Activated B cell treated with CpG ODN at 0.5 μM for 24 hours (primary cell): ENCODE data around the gene DNAJC5G. TPM values are rescaled to one million over a fixed set of nuclear protein-coding genes. Genes with fewer than 3 reads are reported as not detected.
A peak's percentile ranks its signal among the peaks of the same experiment; 100 is the strongest.

Source experiments
- ATAC-seq: fragments of 200-7000 bp; cut with Tn5 transposase; one replicate; pipeline ENCODE4 v1.10.0; 2021; ENCODE audit warnings: low read depth, mild to moderate bottlenecking, moderate library complexity
- CTCF ChIA-PET: fragments of 350-600 bp; sonication (Branson Sonifier 250); formaldehyde crosslinking; loops from one replicate; lab custom pipeline; 2021; ENCODE audit warnings: antibody characterized with exemption; lab: Charles Lee
- POLR2A ChIA-PET: fragments of 350-600 bp; sonication (Branson Sonifier 250); formaldehyde crosslinking; loops from one replicate; lab custom pipeline; 2021; ENCODE audit warnings: antibody characterized with exemption; lab: Charles Lee
- DNase-seq: peaks from one replicate; pipeline ENCODE4 v3.0.0; 2022
- H3K27ac Mint-ChIP-seq: one replicate; pipeline ENCODE4 v1.8.0; 2020; ENCODE audit warnings: mixed read lengths
- H3K27me3 Mint-ChIP-seq: one replicate; pipeline ENCODE4 v1.8.0; 2021; ENCODE audit warnings: mixed read lengths
- H3K36me3 Mint-ChIP-seq: one replicate; pipeline ENCODE4 v1.8.0; 2021; ENCODE audit warnings: low read depth, mixed read lengths
- H3K4me1 Mint-ChIP-seq: one replicate; pipeline ENCODE4 v1.8.0; 2021; ENCODE audit warnings: mixed read lengths
- H3K4me3 Mint-ChIP-seq: one replicate; pipeline ENCODE4 v1.8.0; 2020; ENCODE audit warnings: mild to moderate bottlenecking, mixed read lengths
- H3K9me3 Mint-ChIP-seq: one replicate; pipeline ENCODE4 v1.8.0; 2020; ENCODE audit warnings: mixed read lengths
- CTCF ChIP-seq: fragments of 200-600 bp; IDR thresholded peaks from one replicate; pipeline ENCODE4 v1.8.0; 2022; ENCODE audit warnings: antibody characterized with exemption, mild to moderate bottlenecking
- intact Hi-C: fragments of 100-400 bp; cut with micrococcal nuclease; formaldehyde crosslinking; loops from one replicate; pipeline ENCODE4 v1.15.1; 2024
- total RNA-seq: library from RNA; stranded (reverse); gene quantifications from 2 replicates; pipeline ENCODE4 v1.2.3, GENCODE V29; 2022

The DNAJC5G gene
- total RNA-seq, 1 donor from 2014 or later = not detected

GRCh38 chr2:27322301-27322765 is 47.1 kb downstream of the DNAJC5G start:
- Mint-ChIP-seq H3K9me3 (no peaks in the 10 kb centered on the region), H3K4me1 (peaks cover 25% of the 10 kb centered on the region), H3K27ac (peak overlapping the region; percentile 96), H3K4me3 (peak overlapping the region; percentile 99), H3K36me3 (peaks cover 31% of the 10 kb centered on the region), H3K27me3 (no peaks in the 10 kb centered on the region)
- CTCF ChIA-PET = interaction anchor here (1.3 kb wide), 1 partner anchor 19 kb away, joined by 7 read pairs; no protein-coding TSS in a partner anchor
- POLR2A ChIA-PET = interaction anchor here (0.7 to 2.7 kb wide), 11 partner anchors 14 to 306 kb away, joined by 3 to 26 read pairs (median 5); partner anchors contain the start of genes CCDC121, EIF2B4, GPN1 and GTF3C2
- DNase-seq (no peak), ATAC-seq (peak; percentile 41)
- no peak for TF ChIP-seq CTCF
- intact Hi-C loops = loop anchor here (2.0 kb wide), 4 partner anchors 20 to 306 kb away; partner anchors contain the start of genes CCDC121, GPN1, NRBP1 and ZNF513

GRCh38 chr2:27322766-27323595 is 47.7 kb downstream of the DNAJC5G start, which contains the start of gene MPV17:
TSS of gene MPV17 (minus strand) at chr2:27323097. CDS start at chr2:27322517, 580 bp downstream.
- POLR2A ChIA-PET = interaction anchor here (0.7 to 2.7 kb wide), 13 partner anchors 13 to 305 kb away, joined by 3 to 26 read pairs (median 4); partner anchors contain the start of genes ATRAID, CCDC121, EIF2B4 and GPN1
- peak within 1 kb of the TSS; percentile 96 for H3K27ac Mint-ChIP-seq

GRCh38 chr2:27323596-27324285 is 48.5 kb downstream of the DNAJC5G start:
- TF ChIP-seq CTCF = no peak
- Mint-ChIP-seq H3K4me1 (peaks cover 25% of the 10 kb centered on the region), H3K27me3 (no peaks in the 10 kb centered on the region), H3K36me3 (peaks cover 40% of the 10 kb centered on the region), H3K9me3 (no peaks in the 10 kb centered on the region), H3K4me3 (peak overlapping the region; percentile 99), H3K27ac (peak overlapping the region; percentile 96)
- intact Hi-C loops = loop anchor here (1.0 to 2.0 kb wide), 10 partner anchors 21 to 305 kb away; partner anchors contain the start of genes ATRAID, CCDC121, EIF2B4 and GPN1
- ChIA-PET CTCF (no interaction called here), POLR2A (interaction anchor here (1.0 to 2.7 kb wide), 8 partner anchors 33 to 305 kb away, joined by 3 to 26 read pairs (median 8); partner anchors contain the start of genes ATRAID, CCDC121, EIF2B4 and GPN1)
- DNase-seq (no peak), ATAC-seq (no peak)

More at GRCh38 chr2:27322766-27323595, 47.7 kb downstream of the DNAJC5G start, which contains the start of gene MPV17:
- H3K36me3 Mint-ChIP-seq = peaks cover 32% of the 10 kb centered on the region
- TF ChIP-seq CTCF = no peak
- no peaks in the 10 kb centered on the region for H3K9me3 Mint-ChIP-seq
- intact Hi-C loops = loop anchor here (1.0 to 2.0 kb wide), 10 partner anchors 20 to 306 kb away; partner anchors contain the start of genes ATRAID, CCDC121, EIF2B4 and GPN1
- ATAC-seq = peak; percentile 95
- H3K4me1 Mint-ChIP-seq = peaks cover 25% of the 10 kb centered on the region
- H3K4me3 Mint-ChIP-seq = peak within 1 kb of the TSS; percentile 99
- CTCF ChIA-PET = interaction anchor here (1.3 kb wide), 1 partner anchor 20 kb away, joined by 7 read pairs; no protein-coding TSS in a partner anchor
- H3K27me3 Mint-ChIP-seq = no peaks in the 10 kb centered on the region
- peak; percentile 79 for DNase-seq

DNA sequence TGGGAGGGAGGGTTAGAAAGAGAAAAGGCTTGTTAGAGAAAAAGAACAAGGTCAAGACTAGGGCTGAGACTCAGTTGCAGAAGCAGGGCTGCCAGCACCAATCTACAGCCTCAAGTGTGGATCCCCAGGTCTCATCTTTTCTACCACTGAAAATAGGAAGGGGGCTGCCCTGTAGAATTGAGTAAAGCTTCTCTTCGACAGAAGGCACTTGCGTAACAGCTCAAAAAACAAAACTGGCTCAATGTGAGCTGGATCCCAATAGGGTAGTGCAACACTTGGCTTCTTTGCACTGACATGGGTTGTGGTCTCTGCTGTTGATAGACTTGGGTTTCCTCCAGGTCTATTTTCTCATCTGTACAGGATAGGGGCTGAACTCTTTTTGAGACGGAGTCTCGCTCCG is 49.5 kb downstream of the DNAJC5G start:
- POLR2A ChIA-PET = interaction anchor here (1.4 to 1.5 kb wide), 2 partner anchors 32 to 113 kb away, joined by 3 to 7 read pairs; partner anchors contain the start of genes ATRAID, GTF3C2 and SLC5A6

More for the DNA sequence above, 49.5 kb downstream of the DNAJC5G start:
- Mint-ChIP-seq H3K4me1 (peaks cover 25% of the 10 kb centered on the region), H3K9me3 (no peaks in the 10 kb centered on the region), H3K27ac (no peak overlapping the region), H3K36me3 (peaks cover 49% of the 10 kb centered on the region), H3K4me3 (no peak overlapping the region), H3K27me3 (no peaks in the 10 kb centered on the region)
- TF ChIP-seq CTCF = no peak
- CTCF ChIA-PET = no interaction called here
- DNase-seq (no peak), ATAC-seq (no peak)
- intact Hi-C loops = no loop called here

Other genes starting within 250 kb of the DNAJC5G start
- gene TMEM214, start 242.5 kb upstream of the DNAJC5G start, total RNA-seq = 84.4 and 92.1 TPM in 2 replicates
- 14.9 and 15.2 TPM in 2 replicates for gene AGBL5, start 223.8 kb upstream of the DNAJC5G start, total RNA-seq
- gene OST4, start 203.8 kb upstream of the DNAJC5G start, total RNA-seq = 243 and 265 TPM in 2 replicates
- gene EMILIN1, start 196.8 kb upstream of the DNAJC5G start, total RNA-seq = 0.29 and 0.69 TPM in 2 replicates
- 2.2 and 2.6 TPM in 2 replicates for gene KHK, start 188.7 kb upstream of the DNAJC5G start, total RNA-seq
- gene CGREF1, start 156.3 kb upstream of the DNAJC5G start, total RNA-seq = 0.17 and 0.31 TPM in 2 replicates
- gene ABHD1, start 151.6 kb upstream of the DNAJC5G start, total RNA-seq = 0.20 and 1.1 TPM in 2 replicates
- gene PREB, start 140.8 kb upstream of the DNAJC5G start, total RNA-seq = 38.6 and 38.7 TPM in 2 replicates
- not detected in 2 replicates for gene PRR30, start 136.0 kb upstream of the DNAJC5G start, total RNA-seq
- gene TCF23, start 126.4 kb upstream of the DNAJC5G start, total RNA-seq = 0.07 TPM in 1 of 2 replicates, not detected in the other
- gene ATRAID, start 63.4 kb upstream of the DNAJC5G start, total RNA-seq = 73.9 and 77.2 TPM in 2 replicates
- gene SLC5A6, start 63.2 kb upstream of the DNAJC5G start, total RNA-seq = 53.2 and 69.9 TPM in 2 replicates
- gene CAD, start 58.1 kb upstream of the DNAJC5G start, total RNA-seq = 55.9 and 64.1 TPM in 2 replicates
- gene SLC30A3, start 12.4 kb upstream of the DNAJC5G start, total RNA-seq = 0.12 and 0.27 TPM in 2 replicates
- gene TRIM54, start 7.0 kb downstream of the DNAJC5G start, total RNA-seq = not detected in 2 replicates
- 1.0 and 1.2 TPM in 2 replicates for gene UCN, start 33.0 kb downstream of the DNAJC5G start, total RNA-seq
- 78.1 and 98.3 TPM in 2 replicates for gene MPV17, start 47.7 kb downstream of the DNAJC5G start, total RNA-seq
- 91.7 and 119 TPM in 2 replicates for gene GTF3C2, start 81.3 kb downstream of the DNAJC5G start, total RNA-seq
- 43.3 and 49.9 TPM in 2 replicates for gene EIF2B4, start 94.9 kb downstream of the DNAJC5G start, total RNA-seq
- 124 and 128 TPM in 2 replicates for gene SNX17, start 95.2 kb downstream of the DNAJC5G start, total RNA-seq
- gene ZNF513, start 105.3 kb downstream of the DNAJC5G start, total RNA-seq = 30.1 and 32.8 TPM in 2 replicates
- gene PPM1G, start 134.2 kb downstream of the DNAJC5G start, total RNA-seq = 74.7 and 75.2 TPM in 2 replicates
- 78.9 and 82.3 TPM in 2 replicates for gene NRBP1, start 153.2 kb downstream of the DNAJC5G start, total RNA-seq
- gene KRTCAP3, start 166.9 kb downstream of the DNAJC5G start, total RNA-seq = 6.3 and 10.0 TPM in 2 replicates
- gene IFT172, start 214.3 kb downstream of the DNAJC5G start, total RNA-seq = 12.7 and 14.4 TPM in 2 replicates
- gene FNDC4, start 219.8 kb downstream of the DNAJC5G start, total RNA-seq = not detected in 2 replicates
- gene GCKR, start 221.4 kb downstream of the DNAJC5G start, total RNA-seq = not detected in 2 replicates